ENCODE data around the gene BMP4.

DNA sequence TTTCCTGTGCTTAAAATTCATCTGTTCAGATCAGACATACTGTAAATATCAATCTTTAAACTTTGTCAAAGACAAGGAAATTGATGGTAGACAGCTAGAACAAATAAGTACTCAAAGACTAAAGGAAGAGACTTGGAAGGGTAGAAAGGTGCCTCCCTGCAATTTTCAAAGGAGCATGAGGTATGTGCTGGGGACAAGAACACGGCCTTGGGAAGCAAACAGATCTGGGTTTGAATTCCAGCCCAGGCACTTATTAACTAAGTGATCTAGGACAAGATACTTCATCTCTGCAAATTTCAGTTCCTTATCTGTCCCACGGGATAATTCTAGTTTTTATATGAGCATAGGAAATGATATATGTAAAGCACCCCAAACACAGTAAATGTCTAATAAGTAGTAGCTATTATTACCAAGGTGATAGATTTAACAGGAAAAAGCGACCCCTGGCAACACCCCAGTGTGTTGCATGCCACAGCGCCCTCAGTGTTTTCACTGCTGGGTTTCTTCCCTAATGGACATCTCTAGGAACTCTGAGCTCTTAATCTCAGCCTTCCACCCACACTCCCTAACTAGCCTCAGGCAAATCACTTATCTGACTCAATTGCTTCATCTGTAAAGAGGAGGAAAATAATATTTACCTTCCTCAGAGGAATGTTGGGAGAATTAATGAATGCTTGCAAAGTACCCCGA, 44.7 kb upstream of the BMP4 start:
- TF ChIP-seq, protein P1, sequence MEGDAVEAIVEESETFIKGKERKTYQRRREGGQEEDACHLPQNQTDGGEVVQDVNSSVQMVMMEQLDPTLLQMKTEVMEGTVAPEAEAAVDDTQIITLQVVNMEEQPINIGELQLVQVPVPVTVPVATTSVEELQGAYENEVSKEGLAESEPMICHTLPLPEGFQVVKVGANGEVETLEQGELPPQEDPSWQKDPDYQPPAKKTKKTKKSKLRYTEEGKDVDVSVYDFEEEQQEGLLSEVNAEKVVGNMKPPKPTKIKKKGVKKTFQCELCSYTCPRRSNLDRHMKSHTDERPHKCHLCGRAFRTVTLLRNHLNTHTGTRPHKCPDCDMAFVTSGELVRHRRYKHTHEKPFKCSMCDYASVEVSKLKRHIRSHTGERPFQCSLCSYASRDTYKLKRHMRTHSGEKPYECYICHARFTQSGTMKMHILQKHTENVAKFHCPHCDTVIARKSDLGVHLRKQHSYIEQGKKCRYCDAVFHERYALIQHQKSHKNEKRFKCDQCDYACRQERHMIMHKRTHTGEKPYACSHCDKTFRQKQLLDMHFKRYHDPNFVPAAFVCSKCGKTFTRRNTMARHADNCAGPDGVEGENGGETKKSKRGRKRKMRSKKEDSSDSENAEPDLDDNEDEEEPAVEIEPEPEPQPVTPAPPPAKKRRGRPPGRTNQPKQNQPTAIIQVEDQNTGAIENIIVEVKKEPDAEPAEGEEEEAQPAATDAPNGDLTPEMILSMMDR (IDR thresholded peaks at IDR 0.05; ENCODE audit: low read depth, low read length): peak; percentile 65
- TF ChIP-seq EZH2phosphoT487 (IDR thresholded peaks at IDR 0.05; ENCODE audit: low read depth): no peak

Measured in OCI-LY3 (cell line).